Glutamatergic neuron (in vitro differentiated cells): Measurements from ENCODE around the gene KCP. TPM values are rescaled to one million over a fixed set of nuclear protein-coding genes. Genes with fewer than 3 reads are reported as not detected.

ENCODE experiments used
- DNase-seq: peaks from one replicate; pipeline ENCODE4 v3.0.0; 2022
- H3K27ac Mint-ChIP-seq: one replicate; pipeline ENCODE4 v1.8.0; 2020; ENCODE audit warnings: mild to moderate bottlenecking, mixed read lengths, inconsistent platforms; ENCODE audit not compliant: unreplicated experiment
- H3K27me3 Mint-ChIP-seq: one replicate; pipeline ENCODE4 v1.8.0; 2020; ENCODE audit warnings: mild to moderate bottlenecking, moderate library complexity, mixed read lengths, inconsistent platforms; ENCODE audit not compliant: unreplicated experiment
- H3K36me3 Mint-ChIP-seq: one replicate; pipeline ENCODE4 v1.8.0; 2020; ENCODE audit warnings: mild to moderate bottlenecking, mixed read lengths, inconsistent platforms; ENCODE audit not compliant: unreplicated experiment
- H3K4me1 Mint-ChIP-seq: one replicate; pipeline ENCODE4 v1.8.0; 2020; ENCODE audit warnings: mild to moderate bottlenecking, low read depth, mixed read lengths, inconsistent platforms; ENCODE audit not compliant: unreplicated experiment
- H3K4me3 Mint-ChIP-seq: one replicate; pipeline ENCODE4 v1.8.0; 2020; ENCODE audit warnings: mild to moderate bottlenecking, mixed read lengths, inconsistent platforms; ENCODE audit not compliant: unreplicated experiment
- H3K9me3 Mint-ChIP-seq: one replicate; pipeline ENCODE4 v1.8.0; 2020; ENCODE audit warnings: mild to moderate bottlenecking, moderate library complexity, mixed read lengths, inconsistent platforms; ENCODE audit not compliant: unreplicated experiment
- CTCF ChIP-seq: fragments of 200-600 bp; sonication (generic); IDR thresholded peaks from one replicate; pipeline ENCODE4 v1.5.0; 2021; ENCODE audit not compliant: partially characterized antibody, unreplicated experiment
- total RNA-seq: library from RNA; stranded (reverse); fragmentation: NEBNext Ultra II Directional; extraction: Animal tissue kit (Norgen Biotek cat#: 25700); gene quantifications from one replicate; pipeline ENCODE4 v1.2.1, GENCODE V29; 2021; ENCODE audit not compliant: unreplicated experiment

The KCP gene
- total RNA-seq, 1 donor from 2014 or later: 2.2 TPM

GRCh38 chr7:128838981-128839731 lies 71.4 kb downstream of the KCP start:
- Mint-ChIP-seq H3K27ac (no peak overlapping the region), H3K4me1 (peaks cover 7% of the 10 kb centered on the region), H3K27me3 (peaks cover 7% of the 10 kb centered on the region), H3K9me3 (peaks cover 6% of the 10 kb centered on the region), H3K4me3 (no peak overlapping the region), H3K36me3 (peaks cover 10% of the 10 kb centered on the region)
- DNase-seq: no peak
- no peak for TF ChIP-seq CTCF

GRCh38 chr7:128838109-128838779 lies 72.3 kb downstream of the KCP start:
- H3K4me3 Mint-ChIP-seq: no peak overlapping the region
- peaks cover 9% of the 10 kb centered on the region for H3K4me1 Mint-ChIP-seq
- no peak overlapping the region for H3K27ac Mint-ChIP-seq
- H3K27me3 Mint-ChIP-seq: peaks cover 11% of the 10 kb centered on the region
- H3K9me3 Mint-ChIP-seq: peaks cover 7% of the 10 kb centered on the region
- peaks cover 10% of the 10 kb centered on the region for H3K36me3 Mint-ChIP-seq
- DNase-seq: no peak
- no peak for TF ChIP-seq CTCF

GRCh38 chr7:128837521-128837921 lies 73.0 kb downstream of the KCP start:
- peaks cover 9% of the 10 kb centered on the region for H3K4me1 Mint-ChIP-seq
- DNase-seq: no peak
- H3K4me3 Mint-ChIP-seq: no peak overlapping the region
- H3K9me3 Mint-ChIP-seq: peaks cover 13% of the 10 kb centered on the region
- H3K36me3 Mint-ChIP-seq: peaks cover 10% of the 10 kb centered on the region
- peaks cover 14% of the 10 kb centered on the region for H3K27me3 Mint-ChIP-seq
- H3K27ac Mint-ChIP-seq: no peak overlapping the region
- TF ChIP-seq CTCF: no peak

- no peak for DNase-seq
- Mint-ChIP-seq H3K27ac (no peak overlapping the region), H3K4me3 (no peak overlapping the region), H3K4me1 (peaks cover 9% of the 10 kb centered on the region), H3K9me3 (peaks cover 12% of the 10 kb centered on the region), H3K36me3 (peaks cover 10% of the 10 kb centered on the region), H3K27me3 (peaks cover 15% of the 10 kb centered on the region)
- TF ChIP-seq CTCF: no peak
These were observed 73.7 kb downstream of the KCP start for GRCh38 chr7:128836729-128837348.
